ENCODE measurements around the gene GPC3.
"Not testable (repeated sequence)": the region's sequence is repeated elsewhere in the genome, so short reads cannot be mapped to it uniquely, and the experiment has no call there.

GPC3 gene

DNA sequence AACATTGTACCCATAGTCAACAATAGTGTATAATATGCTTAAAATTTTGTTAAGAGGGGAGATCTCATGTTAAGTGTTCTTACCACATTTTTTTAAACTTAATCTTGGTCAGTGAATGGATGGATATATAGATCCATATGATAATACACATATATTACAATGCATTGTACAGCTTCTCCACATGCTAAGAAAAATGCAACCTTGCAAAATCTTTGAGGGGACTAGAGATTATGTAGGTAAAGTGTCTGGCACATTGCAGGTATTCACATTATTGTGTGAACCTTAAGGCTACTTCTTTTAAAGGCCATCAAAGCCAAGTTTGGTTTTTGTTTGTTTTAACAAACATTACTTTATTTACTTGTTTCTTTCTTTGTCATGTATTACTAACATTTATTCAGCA, 10.4 kb upstream of the GPC3 start:
- no peak for DNase-seq (ENCODE audit: low read depth)

DNA sequence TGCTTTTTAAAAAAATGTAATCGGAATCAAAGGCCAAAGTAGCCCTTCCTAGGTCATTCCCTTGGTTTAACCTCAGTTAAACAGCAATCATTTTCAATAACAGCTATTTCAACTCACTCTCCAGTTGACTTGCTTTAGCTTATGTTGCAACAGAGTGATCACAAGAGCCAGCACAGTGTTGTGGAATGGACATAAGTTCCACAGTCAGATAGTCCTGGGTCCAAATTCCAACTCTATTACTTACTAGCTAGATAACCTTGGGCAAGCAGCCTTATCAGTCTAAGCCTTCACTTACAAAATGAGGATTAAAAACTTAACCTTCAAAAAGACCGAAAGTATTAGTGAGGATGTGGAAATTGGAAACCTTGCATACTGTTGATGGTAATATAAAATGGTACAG, 9.2 kb upstream of the GPC3 start:
- DNase-seq (ENCODE audit: low read depth) = no peak

DNA sequence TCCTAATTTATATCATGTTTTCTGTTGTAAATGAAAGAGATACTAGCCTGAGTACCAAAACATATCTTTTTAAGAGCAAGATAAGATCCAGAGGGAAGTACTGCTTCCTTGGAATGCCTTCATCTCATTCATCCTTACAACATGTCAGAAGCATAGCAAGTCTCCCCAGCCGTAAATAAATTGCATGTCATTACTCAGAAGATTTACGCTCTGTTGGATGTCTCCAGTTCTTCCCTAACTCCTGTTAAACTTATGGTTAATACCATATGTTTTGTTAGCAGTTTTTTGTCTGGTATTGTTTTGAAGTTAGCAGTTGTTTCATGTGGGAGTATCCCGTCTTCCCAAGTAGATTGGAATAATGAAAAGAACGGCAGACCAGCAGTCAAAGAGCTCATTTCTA, 7.5 kb upstream of the GPC3 start:
- DNase-seq (ENCODE audit: low read depth) = no peak

DNA sequence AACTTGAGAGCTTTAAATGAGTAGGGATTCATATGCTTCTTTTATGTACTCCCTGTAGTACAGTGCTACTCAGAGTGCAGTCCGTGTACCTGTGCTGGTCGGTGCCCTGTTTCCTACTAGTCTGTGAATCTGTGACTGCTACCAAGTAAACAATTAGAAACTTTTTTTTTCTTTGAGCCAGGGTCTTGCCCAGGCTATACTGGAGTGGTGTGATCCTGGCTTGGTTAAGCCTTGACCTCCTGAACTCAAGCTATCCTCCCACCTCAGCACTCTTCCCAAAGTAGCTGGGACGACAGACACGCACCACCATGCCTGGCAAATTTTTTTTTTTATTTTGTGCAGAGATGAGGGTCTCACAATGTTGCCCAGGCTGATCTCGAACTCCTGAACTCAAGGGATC, 6.4 kb upstream of the GPC3 start:
- no peak for DNase-seq (ENCODE audit: low read depth)

DNA sequence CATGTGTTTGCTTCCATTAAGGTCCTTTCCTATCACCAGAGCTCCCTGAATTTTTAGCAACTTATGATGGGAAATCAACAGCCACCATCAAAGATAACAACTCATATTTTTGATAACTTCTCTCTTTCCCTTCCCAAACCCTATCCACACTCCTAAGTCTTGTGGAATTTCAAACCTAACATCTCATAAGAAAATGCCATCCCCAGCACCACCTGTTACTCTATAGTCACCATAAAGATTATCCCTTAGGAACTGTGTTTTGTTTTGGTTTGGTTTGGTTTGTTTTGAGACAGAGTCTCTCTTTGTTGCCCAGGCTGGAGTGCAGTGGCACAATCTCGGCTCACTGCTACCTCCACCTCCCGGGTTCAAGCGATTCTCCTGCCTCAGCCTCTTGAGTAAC, 5.7 kb upstream of the GPC3 start:
- not testable (repeated sequence) for DNase-seq (ENCODE audit: low read depth)

DNA sequence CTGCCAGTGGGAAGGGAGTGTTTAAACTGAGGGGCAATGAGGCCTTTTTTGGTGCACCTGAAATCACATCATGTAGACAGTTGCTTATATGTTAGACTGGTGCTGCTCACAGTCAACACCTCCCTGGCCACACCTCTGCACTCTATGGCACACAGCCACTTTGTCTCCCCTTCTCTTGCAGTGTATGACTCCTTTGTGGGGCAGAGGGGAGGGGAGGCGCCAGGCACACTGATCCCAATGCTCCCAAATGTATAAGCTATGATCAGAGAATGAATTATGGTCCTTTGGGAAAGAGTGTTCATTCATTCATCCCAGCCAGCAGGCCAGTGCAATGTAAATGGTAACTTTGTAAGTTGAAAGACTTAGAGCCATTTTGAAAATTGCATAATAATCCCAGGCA, 4.6 kb upstream of the GPC3 start:
- no peak for DNase-seq (ENCODE audit: low read depth)

DNA sequence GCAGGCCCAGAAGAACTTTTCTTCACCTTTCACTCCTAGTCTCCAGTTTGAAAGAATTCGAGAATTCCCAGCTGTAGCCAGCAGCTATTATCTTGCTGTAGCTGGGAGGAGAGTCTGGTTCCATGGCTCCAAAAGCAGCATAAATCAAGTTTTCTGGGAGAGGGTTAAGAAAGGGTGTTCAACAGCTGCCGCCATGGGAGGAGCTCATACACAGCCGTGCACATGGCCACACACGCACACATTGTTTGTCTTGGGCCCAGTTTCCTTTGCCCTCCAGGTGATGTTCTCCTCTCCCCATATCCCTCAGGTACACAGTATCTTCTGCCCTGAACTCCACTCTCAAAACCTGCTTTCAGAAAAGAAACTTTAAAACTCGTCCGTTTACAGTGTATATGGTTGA, 4.1 kb upstream of the GPC3 start:
- no peak for DNase-seq (ENCODE audit: low read depth)

DNA sequence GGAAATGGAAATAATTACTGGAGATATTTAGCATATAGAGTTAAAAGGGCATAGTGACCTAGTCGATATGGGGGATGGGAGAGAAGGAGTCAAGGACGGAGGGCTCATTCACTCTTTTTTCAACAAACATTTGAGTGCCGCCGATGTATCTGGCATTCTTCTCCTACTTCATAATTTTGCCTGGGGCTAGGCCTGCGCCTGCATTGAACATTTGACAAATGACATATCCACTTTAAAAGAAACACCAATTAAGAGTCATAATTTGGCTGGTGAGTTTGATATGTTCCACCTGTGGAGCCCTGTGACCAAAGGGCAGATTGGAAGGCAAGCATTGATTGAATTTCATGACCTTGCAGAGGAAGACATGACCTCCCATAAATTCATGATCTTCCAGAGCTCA, 2.6 kb upstream of the GPC3 start:
- DNase-seq (ENCODE audit: low read depth) = no peak

DNA sequence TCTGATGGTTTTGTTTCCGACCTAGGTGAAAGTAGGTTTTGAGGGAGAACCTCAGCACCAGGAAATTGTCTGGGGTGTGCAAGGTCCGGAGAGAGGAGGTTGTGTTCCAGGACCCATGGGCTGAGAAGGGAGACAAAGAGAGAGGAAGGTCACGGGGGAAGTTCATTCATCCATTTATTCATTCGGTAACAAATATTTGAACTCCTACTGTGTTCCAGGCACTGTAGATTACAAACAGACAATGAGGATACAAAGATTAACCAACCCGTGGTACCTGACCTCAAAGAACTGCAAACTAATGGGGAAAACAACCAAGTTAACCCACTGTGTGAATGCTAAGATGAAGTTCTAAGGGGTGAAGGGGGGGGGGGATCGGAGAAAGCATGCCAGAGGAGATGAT, 1.8 kb upstream of the GPC3 start:
- no peak for DNase-seq (ENCODE audit: low read depth)

DNA sequence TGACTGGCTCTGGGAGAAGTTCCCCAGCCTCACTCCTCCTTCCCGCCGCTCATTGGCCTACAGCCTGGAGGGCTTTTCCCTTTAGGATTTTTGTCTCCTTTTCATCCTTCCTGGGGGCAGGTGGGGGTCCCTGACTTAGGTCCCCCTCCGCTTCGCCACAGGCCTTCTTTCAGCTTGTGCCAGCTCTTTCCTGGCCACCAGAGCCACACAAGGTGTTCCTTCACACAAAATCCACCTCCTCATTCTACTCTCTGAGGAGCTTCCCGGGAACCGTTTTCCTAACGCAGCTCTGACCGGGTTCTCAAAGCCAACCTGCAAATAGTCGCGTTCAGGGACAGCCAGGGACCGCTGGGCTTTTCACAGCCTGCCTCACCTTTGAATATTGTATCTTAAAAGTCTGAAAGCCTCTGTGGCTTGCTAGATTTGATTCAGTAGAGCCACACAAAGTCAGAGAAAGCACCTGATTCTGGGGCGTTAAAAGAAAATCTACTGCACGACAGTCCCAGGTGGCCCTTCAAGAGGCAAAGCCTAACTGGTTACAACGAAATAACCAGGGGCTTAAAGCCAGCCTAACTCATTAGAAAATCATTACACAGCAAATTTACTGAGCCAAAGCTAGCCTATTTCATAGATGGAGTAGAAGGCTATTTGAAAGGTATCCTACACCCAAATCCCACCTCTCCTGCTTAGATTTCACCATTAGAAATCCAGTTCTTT, 731 bp upstream of the GPC3 start:
- DNase-seq (ENCODE audit: low read depth) = no peak

DNA sequence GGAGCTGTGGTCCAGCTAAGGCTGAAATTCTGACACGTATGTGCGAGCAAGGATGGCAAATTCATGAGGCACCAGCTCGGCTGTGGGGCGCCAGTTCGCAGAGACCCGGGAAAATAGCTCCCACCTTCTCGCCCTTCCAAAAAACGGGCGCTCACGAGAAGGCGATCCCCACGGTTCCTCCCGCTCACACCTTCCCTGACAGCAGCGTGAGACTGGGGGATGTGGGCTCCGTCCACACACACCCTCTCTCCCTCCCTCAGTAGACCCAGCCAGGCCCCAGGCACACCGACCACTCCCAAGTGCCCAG, 584 bp downstream of the GPC3 start:
- no peak for DNase-seq (ENCODE audit: low read depth)

DNA sequence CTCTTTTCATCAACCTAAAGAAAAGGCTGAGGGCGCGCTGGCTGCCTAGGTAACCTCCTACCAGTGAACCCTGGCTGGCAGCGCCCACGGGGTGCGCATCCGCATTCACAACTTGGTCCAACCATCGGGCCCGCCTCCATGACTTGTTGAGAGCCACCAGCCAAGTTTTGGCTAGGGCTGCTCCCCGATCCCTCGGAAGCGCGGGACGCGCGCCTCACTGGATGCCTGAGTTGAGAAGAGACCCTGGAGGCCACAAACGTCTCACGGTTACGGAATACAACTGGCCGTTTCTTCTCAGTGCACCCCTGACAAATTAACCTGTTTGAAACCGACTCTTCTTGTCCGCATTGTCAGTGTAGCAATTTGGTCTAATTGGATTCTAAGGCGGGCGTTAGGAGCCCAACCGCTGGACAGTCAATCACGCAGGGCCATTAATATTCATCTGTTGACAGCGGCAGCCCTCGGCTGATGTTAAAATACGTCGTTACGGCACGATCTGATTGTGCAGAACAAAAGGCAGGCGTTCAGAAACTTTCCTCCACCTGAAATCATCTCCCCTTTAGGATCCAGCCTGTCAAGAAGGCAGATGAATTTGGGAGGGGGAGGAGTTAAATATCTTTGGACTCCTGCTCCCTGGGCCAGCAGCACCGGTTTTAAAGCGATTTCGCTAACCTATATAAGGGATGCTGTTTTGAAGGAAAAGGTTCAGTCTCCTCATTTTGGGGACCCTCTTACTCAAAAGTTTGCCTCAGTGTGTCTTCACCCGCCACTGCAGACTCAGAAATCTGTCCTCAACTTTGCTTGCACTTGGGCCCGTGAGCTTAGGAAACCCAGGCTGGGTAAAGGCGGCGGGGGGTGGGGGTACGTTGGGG, 1.2 kb downstream of the GPC3 start:
- no peak for DNase-seq (ENCODE audit: low read depth)

DNA sequence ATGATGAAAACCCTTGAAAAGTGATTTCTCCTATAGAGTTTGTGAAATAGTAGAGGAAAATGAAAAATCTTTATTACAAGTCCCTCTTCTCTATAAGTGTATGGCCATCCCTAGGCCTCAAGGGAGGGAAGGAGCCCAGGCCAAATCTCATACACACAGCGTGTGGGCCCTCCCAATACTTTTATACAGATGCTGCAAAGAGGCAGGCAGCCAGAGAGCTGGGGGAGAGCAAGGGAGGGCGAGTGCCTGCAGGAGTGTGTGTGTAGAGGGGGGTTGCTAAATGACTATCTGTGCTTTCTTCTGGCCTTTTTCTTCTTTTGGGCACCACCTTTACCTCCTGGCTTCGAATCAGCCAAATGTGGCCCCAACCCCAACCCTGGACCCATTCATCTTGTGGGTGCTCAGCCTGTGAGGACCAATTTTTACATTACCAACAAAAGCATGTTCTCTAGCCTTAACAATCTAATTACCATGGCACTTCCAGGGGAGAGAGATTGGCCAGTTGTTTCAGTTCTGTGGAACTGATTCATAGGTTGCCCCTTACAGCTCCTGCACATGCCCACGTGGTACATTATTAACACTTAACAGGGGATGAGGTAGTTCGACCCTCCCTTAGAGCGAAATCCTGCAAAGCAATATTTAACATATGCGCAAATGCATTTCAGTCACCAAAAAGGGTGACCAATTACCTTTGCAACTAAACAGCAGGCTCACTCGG, 2.0 kb downstream of the GPC3 start:
- DNase-seq (ENCODE audit: low read depth) = no peak

DNA sequence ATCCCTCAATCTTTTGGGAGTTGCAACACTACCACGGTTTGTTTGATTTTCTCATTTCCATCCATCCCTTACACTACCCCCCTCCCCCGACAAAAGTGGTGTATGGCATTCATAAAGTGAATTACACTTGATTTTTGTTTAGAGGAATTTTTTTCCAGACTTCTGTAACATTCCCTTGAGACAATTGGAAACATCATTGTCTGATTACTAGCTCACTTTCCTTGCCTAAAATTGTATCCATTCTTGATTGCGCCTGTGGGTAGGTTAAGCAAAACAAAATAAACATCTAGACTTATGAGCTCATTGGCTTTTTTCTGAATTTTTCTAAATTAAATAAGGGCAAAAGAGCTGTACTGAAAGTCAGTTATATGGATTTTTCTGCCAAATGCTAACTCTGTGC, 3.5 kb downstream of the GPC3 start:
- DNase-seq (ENCODE audit: low read depth) = no peak

DNA sequence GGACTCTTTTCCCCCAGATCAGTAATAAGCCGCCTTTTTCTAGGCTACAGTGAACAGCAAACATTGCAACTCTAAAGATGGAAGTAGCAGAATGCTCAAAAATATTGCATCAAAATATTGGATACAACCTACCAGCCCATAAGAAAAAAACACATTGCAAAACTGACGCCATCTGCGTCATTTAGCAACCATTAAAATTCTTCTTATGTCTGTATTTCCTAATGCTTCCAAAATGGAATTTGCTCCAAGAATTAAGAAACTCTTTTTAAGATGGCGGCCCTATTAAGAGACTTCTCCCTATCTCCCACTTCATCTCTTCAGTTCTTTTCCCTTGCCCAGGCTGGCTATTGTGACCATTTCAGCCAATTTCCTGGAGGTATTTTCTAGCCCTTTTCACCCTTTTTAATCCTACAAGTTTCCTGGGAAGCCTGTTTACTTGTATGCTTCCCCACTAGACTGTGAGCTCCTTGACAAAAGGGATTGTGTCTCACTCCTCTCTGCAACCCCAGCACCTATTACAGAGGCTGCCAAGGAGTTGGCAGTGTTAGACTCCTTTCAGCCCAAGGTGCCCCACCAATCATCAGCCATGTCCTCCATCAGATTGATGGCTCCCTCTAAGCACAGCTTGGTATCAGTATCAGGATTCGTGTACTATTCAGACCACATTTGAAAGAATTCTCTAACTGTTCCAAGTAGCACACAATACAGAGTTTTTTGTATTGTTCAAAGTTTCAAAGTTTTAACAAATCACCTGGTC, 4.4 kb downstream of the GPC3 start:
- no peak for DNase-seq (ENCODE audit: low read depth)

DNA sequence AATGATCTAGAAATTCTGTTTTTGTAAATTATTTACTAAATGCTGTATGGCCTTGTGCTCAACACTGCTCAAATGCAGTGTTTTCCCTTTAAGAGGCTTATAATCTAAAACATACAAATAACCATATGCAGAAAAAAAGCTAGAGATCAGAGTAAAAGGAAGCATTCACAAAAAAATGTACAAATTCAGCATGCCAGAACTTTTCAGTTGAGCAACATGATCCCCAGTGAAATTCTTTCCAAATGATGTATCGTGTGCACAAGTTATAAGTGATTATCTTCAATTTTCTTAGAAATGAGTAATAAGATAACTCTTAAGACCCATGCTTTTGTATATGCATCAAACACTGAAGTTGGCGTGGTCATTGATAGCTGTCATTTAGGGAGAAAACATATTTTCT, 5.0 kb downstream of the GPC3 start:
- no peak for DNase-seq (ENCODE audit: low read depth)

DNA sequence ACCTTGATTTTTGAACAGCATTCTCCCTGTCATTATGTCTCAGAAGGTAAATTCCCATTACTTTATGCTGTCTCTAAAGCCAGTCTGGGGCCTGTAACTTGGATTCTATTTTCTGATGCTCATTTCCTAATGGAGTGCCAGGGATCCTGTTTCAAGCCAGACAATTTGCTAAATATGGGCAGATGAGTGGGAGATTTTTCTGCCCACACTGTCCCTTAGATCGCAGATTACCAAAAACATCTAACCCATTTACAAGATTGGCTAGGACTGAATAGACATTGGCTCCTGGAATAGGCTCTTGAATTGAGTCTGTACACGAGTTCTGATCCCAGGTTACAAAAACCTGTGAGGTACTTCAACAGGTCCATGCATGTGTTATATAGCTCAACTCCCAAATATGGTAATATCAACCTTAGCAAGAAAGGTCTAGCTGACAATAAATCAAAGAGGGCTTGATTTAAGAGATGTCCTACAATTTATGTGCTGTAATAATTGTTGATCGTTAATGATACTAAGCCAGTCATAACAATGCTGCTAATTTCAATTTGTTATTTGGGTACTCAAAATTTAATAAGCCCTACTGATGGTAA, 5.7 kb downstream of the GPC3 start:
- DNase-seq (ENCODE audit: low read depth) = no peak

DNA sequence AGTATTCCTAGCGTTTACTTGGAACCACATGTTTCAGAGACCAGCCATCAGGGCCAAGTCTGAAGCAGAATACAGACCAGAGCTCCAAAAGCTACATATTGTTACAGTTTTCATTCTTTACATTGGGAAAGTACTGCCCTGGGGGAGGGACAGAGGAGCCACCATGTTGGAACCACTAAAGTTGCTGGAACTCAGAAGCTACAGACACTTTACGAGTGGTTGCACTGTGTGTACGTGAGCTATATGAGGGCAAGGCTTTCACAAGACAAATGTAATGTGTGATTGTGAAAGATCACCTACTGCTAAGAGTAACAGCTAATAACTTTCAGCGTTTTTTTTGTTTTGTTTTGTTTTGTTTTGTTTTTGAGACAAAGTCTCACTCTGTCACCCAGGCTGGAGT, 11.7 kb downstream of the GPC3 start:
- DNase-seq (ENCODE audit: low read depth) = no peak

DNA sequence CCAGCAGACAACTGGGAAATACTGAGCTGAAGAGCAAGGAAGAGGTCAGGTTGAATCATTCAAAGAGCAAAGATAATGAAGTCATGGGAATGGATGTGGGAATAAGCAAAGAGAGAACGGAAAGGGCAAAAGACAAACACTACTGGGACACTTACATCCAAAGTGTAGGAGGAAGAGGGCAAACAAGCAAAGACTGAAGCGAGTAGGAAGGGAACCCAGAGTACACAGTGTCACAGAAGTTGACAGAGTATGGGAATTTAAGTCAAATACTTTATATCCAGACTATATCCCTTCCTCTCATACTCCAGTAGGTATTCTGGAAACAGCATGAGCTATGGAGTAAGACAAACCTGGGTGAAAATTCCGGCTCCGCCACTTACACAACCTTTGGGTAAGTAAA, 12.5 kb downstream of the GPC3 start:
- no peak for DNase-seq (ENCODE audit: low read depth)

DNA sequence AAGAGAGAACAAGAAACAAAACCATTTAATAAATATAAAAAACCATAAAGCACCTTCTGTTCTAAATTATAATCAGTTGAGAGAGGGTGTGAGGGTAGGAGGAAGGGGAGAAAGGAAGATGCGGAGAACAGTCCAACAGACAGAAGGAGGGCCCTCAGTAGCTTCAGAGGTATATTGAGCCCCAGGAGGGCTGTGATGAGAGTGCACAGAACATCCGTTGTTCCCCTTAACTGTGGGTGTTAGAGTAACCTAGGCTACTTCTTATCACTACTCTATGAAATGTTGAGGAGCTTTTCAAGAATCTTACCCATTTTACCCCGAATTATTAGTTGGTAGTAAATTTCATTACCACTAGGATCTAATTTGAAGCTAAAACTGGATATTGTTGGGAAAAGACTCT, 13.8 kb downstream of the GPC3 start:
- DNase-seq (ENCODE audit: low read depth) = no peak

DNA sequence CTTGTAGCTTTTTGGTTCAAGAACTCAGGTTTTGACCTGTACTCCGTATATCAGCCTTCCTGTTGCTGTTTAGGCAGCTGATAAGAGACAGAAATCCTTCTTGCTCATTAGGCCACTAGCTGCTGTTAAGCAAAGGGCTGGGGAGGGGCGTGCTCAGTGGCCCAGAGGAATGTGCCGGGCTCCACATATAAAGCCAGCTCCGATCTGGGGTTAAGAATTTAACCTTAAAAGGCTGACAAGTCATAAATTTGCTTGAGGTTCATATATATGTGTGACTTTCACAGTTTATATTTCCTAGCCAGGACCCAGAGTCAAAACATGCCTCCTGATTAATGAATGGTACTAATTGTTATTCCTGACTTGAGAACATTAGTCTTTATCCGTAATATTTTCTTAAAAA, 15.3 kb downstream of the GPC3 start:
- no peak for DNase-seq (ENCODE audit: low read depth)

DNA sequence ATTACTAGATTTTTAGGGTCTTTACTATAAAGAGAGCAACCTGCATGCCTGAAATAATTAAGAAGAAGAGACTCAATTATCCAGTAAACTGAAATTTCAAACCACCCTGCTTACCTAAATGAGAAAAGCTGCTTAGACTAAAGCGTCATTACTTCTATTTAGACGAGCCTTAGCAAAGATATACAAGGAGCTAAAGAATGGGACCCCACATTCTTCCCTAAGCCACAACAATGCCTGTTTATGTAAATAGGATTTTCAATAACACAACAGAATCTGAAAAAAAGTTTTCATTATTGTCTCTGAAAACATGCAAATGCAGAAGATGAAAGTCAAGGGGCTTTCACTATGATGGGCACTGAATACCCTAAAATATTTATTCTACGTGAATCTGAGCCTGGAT, 16.2 kb downstream of the GPC3 start:
- no peak for DNase-seq (ENCODE audit: low read depth)

Data from activated T-helper 1 cell treated with Interleukin-2 at 50 U/mL for 16 hours (primary cell).